ENCODE results near the gene TEAD2. TPM values are rescaled to one million over a fixed set of nuclear protein-coding genes. Genes with fewer than 3 reads are reported as not detected.

Gene TEAD2
- total RNA-seq, 1 experiment from 2014 or later: 56.2 TPM

- H2AFZ ChIP-seq (ENCODE audit: low read length): no peak overlapping the region
- no peak for DNase-seq
- no peaks in the 10 kb centered on the region for H3K36me3 ChIP-seq (ENCODE audit: low read depth, low read length)
- H3K9ac ChIP-seq (ENCODE audit: low read length): no peak overlapping the region
- POLR2A ChIA-PET (ENCODE audit: unreplicated experiment): no interaction called here
- TF ChIP-seq CTCF (conservative IDR thresholded peaks at IDR 0.05; ENCODE audit: low read depth, low read length) (no peak), EZH2phosphoT487 (IDR thresholded peaks at IDR 0.05; ENCODE audit: borderline replicate concordance, low read length) (no peak), EZH2 (IDR thresholded peaks at IDR 0.05; ENCODE audit: low read length, unreplicated experiment) (no peak)
- ATAC-seq: no peak
- no TSS peak for BruUV-seq (replicated peaks)
- no peak overlapping the region for H3K4me2 ChIP-seq (ENCODE audit: low read length)
- no peaks in the 10 kb centered on the region for H3K4me1 ChIP-seq (ENCODE audit: insufficient read depth, low read length)
- H4K20me1 ChIP-seq (ENCODE audit: low read length): no peaks in the 10 kb centered on the region
- H3K9me2 ChIP-seq (replicated peaks; ENCODE audit: low read length): no peaks in the 10 kb centered on the region
- H3K9me3 ChIP-seq (ENCODE audit: low read length): no peaks in the 10 kb centered on the region
- H3F3A ChIP-seq (ENCODE audit: low read length, unreplicated experiment): no peaks in the 10 kb centered on the region
- no peak overlapping the region for H3K4me3 ChIP-seq (ENCODE audit: low read length)
- peaks cover 16% of the 10 kb centered on the region for H3K27me3 ChIP-seq (ENCODE audit: low read length)
- intact Hi-C loops (cut with micrococcal nuclease): no loop called here
- H3K27ac ChIP-seq (ENCODE audit: low read length): no peak overlapping the region
- CTCF ChIA-PET: no interaction called here
- no peaks in the 10 kb centered on the region for H3K79me2 ChIP-seq (ENCODE audit: low read length)
These were observed 64.8 kb downstream of the TEAD2 start for GRCh38 chr19:49297403-49297802.

DNA sequence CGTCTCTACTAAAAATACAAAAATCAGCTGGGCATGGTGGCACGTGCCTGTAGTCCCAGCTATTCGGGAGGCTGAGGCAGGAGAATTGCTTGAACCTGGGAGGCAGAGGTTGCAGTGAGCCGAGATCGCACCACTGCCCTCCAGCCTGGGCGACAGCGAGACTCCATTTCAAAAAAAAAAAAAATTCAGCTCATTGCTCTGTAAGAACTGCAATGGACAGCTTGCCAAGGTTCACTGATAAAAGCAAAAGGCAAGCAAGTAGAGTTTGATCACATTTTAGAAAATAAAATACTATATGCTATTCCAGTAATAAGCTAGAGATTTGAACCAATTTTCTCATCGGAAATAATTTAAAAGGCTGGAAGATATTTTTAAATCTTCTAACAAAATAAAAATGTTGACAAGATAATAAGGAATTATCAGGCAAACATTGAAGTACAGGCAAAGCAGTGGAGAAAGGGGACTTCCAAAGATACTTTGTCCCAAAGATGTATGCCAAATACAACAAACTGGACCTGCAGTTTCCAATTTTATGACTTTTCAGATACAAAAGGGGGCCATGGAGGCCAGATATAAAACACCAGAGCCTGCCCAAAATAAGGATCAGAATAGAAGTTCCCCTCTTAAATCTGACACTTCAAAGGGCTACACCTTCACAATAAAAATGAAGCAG, 66.9 kb downstream of the TEAD2 start:
- Histone ChIP-seq H3F3A (ENCODE audit: low read length, unreplicated experiment) (no peaks in the 10 kb centered on the region), H3K9me2 (replicated peaks; ENCODE audit: low read length) (no peaks in the 10 kb centered on the region), H3K9ac (ENCODE audit: low read length) (no peak overlapping the region), H3K79me2 (ENCODE audit: low read length) (no peaks in the 10 kb centered on the region), H4K20me1 (ENCODE audit: low read length) (no peaks in the 10 kb centered on the region), H3K27me3 (ENCODE audit: low read length) (peaks cover 16% of the 10 kb centered on the region), H3K4me2 (ENCODE audit: low read length) (no peak overlapping the region), H3K9me3 (ENCODE audit: low read length) (no peaks in the 10 kb centered on the region), H3K4me1 (ENCODE audit: insufficient read depth, low read length) (no peaks in the 10 kb centered on the region), H3K4me3 (ENCODE audit: low read length) (no peak overlapping the region), H3K36me3 (ENCODE audit: low read depth, low read length) (no peaks in the 10 kb centered on the region), H3K27ac (ENCODE audit: low read length) (no peak overlapping the region), H2AFZ (ENCODE audit: low read length) (no peak overlapping the region)
- no peak for DNase-seq
- BruUV-seq (replicated peaks): no TSS peak
- TF ChIP-seq EZH2 (IDR thresholded peaks at IDR 0.05; ENCODE audit: low read length, unreplicated experiment) (no peak), CTCF (conservative IDR thresholded peaks at IDR 0.05; ENCODE audit: low read depth, low read length) (no peak), EZH2phosphoT487 (IDR thresholded peaks at IDR 0.05; ENCODE audit: borderline replicate concordance, low read length) (no peak)
- intact Hi-C loops (cut with micrococcal nuclease): no loop called here
- ChIA-PET POLR2A (ENCODE audit: unreplicated experiment) (no interaction called here), CTCF (no interaction called here)
- no peak for ATAC-seq

- H3K4me2 ChIP-seq (ENCODE audit: low read length): no peak overlapping the region
- CTCF ChIA-PET: no interaction called here
- no peaks in the 10 kb centered on the region for H3K79me2 ChIP-seq (ENCODE audit: low read length)
- BruUV-seq (replicated peaks): no TSS peak
- TF ChIP-seq CTCF (conservative IDR thresholded peaks at IDR 0.05; ENCODE audit: low read depth, low read length) (no peak), EZH2phosphoT487 (IDR thresholded peaks at IDR 0.05; ENCODE audit: borderline replicate concordance, low read length) (no peak), EZH2 (IDR thresholded peaks at IDR 0.05; ENCODE audit: low read length, unreplicated experiment) (no peak)
- H3K36me3 ChIP-seq (ENCODE audit: low read depth, low read length): no peaks in the 10 kb centered on the region
- no peaks in the 10 kb centered on the region for H3F3A ChIP-seq (ENCODE audit: low read length, unreplicated experiment)
- no peaks in the 10 kb centered on the region for H3K9me3 ChIP-seq (ENCODE audit: low read length)
- intact Hi-C loops (cut with micrococcal nuclease): no loop called here
- DNase-seq: no peak
- H3K4me1 ChIP-seq (ENCODE audit: insufficient read depth, low read length): no peaks in the 10 kb centered on the region
- H4K20me1 ChIP-seq (ENCODE audit: low read length): no peaks in the 10 kb centered on the region
- no peak for ATAC-seq
- no peaks in the 10 kb centered on the region for H3K9me2 ChIP-seq (replicated peaks; ENCODE audit: low read length)
- no peak overlapping the region for H3K27ac ChIP-seq (ENCODE audit: low read length)
- H2AFZ ChIP-seq (ENCODE audit: low read length): no peak overlapping the region
- peaks cover 16% of the 10 kb centered on the region for H3K27me3 ChIP-seq (ENCODE audit: low read length)
- POLR2A ChIA-PET (ENCODE audit: unreplicated experiment): no interaction called here
- no peak overlapping the region for H3K4me3 ChIP-seq (ENCODE audit: low read length)
- no peak overlapping the region for H3K9ac ChIP-seq (ENCODE audit: low read length)
These were observed 67.8 kb downstream of the TEAD2 start for GRCh38 chr19:49294401-49294800.
